ENCODE data around the gene SIRPA.

Gene SIRPA

DNA sequence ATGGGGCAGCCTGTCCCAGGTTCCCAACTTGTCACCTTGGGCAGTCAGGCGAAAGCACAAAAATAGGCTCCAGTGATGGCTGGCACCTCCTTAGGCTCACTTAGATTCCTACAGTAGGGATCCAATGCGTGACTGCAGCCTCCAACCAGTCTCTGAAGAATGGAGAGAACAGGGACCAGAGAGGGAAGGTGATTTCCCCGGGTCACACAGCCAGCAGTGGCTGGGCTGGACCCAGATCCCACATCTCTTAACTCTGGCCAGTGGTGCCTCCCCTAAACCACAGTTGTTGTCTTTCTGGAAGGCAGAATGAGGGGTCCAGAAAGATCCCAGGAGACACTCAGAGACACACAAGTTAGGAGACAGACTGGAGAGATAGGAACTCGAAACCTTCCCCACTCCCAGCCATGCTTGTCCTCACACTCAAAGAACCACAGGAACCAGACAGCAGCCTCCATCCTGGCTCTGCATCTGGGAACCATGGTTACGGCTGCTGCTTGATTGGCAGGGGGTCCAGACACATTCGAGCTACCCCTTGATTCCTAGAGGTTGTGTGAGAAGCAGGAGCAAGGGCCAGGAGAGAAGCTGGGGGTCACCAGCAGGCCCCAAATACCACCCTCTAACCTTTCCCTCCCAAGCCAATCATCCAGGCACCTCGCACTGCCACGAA lies 33.1 kb upstream of the SIRPA start:
- no peak overlapping the region for H3K4me3 ChIP-seq (ENCODE audit: low read depth in 1 of 2, low read length in 1 of 2)
- H3K9me3 ChIP-seq: no peaks in the 10 kb centered on the region
- TF ChIP-seq, protein P1, sequence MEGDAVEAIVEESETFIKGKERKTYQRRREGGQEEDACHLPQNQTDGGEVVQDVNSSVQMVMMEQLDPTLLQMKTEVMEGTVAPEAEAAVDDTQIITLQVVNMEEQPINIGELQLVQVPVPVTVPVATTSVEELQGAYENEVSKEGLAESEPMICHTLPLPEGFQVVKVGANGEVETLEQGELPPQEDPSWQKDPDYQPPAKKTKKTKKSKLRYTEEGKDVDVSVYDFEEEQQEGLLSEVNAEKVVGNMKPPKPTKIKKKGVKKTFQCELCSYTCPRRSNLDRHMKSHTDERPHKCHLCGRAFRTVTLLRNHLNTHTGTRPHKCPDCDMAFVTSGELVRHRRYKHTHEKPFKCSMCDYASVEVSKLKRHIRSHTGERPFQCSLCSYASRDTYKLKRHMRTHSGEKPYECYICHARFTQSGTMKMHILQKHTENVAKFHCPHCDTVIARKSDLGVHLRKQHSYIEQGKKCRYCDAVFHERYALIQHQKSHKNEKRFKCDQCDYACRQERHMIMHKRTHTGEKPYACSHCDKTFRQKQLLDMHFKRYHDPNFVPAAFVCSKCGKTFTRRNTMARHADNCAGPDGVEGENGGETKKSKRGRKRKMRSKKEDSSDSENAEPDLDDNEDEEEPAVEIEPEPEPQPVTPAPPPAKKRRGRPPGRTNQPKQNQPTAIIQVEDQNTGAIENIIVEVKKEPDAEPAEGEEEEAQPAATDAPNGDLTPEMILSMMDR (IDR thresholded peaks at IDR 0.05): no peak
- H3K36me3 ChIP-seq: peaks cover 40% of the 10 kb centered on the region
- no peaks in the 10 kb centered on the region for H3K27me3 ChIP-seq
- H3K27ac ChIP-seq: peak overlapping the region; percentile 70
- peaks cover 53 to 55% of the 10 kb centered on the region in 2 experiments for H3K4me1 ChIP-seq (ENCODE audit: control insufficient read depth in 1 of 2, insufficient read depth in 1 of 2, low read depth in 1 of 2, low read length in 1 of 2)

DNA sequence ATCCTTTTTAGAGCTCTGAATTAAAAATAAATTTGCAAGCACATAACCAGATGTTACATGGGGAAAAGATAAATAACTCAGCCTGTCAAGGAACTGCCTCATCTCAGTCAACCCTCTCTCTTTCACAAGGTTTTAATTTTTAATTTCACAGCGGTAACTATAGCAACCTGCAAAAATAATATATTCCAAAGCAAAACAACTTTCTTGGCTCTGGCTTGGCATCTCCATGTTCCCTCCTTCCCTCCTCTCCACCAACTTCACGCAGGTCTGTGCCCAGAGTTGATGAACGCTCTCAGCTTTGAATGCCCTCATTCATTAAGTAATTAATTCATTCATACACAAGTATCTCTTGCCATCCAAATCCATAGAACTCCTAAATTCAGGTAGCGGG lies 32.5 kb upstream of the SIRPA start:
- H3K27ac ChIP-seq: no peak overlapping the region
- no peak overlapping the region for H3K4me3 ChIP-seq (ENCODE audit: low read depth in 1 of 2, low read length in 1 of 2)
- peaks cover 53 to 55% of the 10 kb centered on the region in 2 experiments for H3K4me1 ChIP-seq (ENCODE audit: control insufficient read depth in 1 of 2, insufficient read depth in 1 of 2, low read depth in 1 of 2, low read length in 1 of 2)
- no peaks in the 10 kb centered on the region for H3K27me3 ChIP-seq
- H3K9me3 ChIP-seq: no peaks in the 10 kb centered on the region
- peaks cover 45% of the 10 kb centered on the region for H3K36me3 ChIP-seq
- TF ChIP-seq, protein P1 (IDR thresholded peaks at IDR 0.05): no peak

DNA sequence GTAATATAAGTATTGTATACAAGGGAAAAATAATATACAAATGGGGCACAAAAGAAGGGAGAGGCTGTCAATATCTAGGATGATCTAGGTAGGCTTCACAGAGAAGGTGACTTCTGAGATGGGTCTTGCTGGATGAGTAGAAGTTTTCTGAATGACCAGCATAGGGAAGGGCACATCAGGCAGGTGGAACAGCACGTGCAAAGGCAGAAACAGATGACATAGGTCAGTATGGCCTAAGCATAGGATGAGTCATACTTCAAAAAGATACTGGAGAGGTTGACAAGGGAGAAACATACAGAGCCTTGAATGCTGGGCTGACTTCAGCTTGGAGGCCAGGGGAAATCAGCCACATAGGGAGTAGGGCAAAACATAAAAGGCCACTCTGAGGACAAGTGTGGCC lies 31.9 kb upstream of the SIRPA start:
- Histone ChIP-seq H3K36me3 (peaks cover 45% of the 10 kb centered on the region), H3K27me3 (no peaks in the 10 kb centered on the region), H3K4me3 (ENCODE audit: low read depth in 1 of 2, low read length in 1 of 2) (no peak overlapping the region), H3K4me1 (ENCODE audit: control insufficient read depth in 1 of 2, insufficient read depth in 1 of 2, low read depth in 1 of 2, low read length in 1 of 2) (peaks cover 52 to 55% of the 10 kb centered on the region in 2 experiments), H3K27ac (no peak overlapping the region), H3K9me3 (no peaks in the 10 kb centered on the region)
- TF ChIP-seq, protein P1 (IDR thresholded peaks at IDR 0.05): no peak

DNA sequence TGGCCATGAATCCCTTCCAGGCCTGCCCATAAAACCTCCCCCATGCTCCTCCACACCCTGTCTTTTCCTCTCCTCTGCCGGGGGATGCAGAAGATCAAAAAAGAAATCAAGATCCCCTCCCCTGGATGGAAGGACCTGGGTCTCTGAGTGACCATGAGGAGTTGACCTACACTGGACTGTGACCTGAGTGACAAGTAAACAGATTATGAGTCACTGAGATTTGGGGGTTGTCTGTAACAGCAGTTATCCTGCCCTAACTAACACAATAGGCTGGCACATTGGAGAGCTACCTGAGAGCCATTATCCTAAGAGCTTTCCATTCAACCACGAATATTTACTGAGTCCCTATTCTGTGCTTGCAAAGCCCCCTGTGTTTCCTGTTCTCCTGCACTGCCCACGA lies 28.4 kb upstream of the SIRPA start:
- peaks cover 45% of the 10 kb centered on the region for H3K36me3 ChIP-seq
- H3K4me3 ChIP-seq (ENCODE audit: low read depth in 1 of 2, low read length in 1 of 2): no peak overlapping the region
- H3K27ac ChIP-seq: peak overlapping the region; percentile 70
- peaks cover 55 to 56% of the 10 kb centered on the region in 2 experiments for H3K4me1 ChIP-seq (ENCODE audit: control insufficient read depth in 1 of 2, insufficient read depth in 1 of 2, low read depth in 1 of 2, low read length in 1 of 2)
- H3K27me3 ChIP-seq: no peaks in the 10 kb centered on the region
- no peaks in the 10 kb centered on the region for H3K9me3 ChIP-seq
- TF ChIP-seq, protein P1 (IDR thresholded peaks at IDR 0.05): no peak

DNA sequence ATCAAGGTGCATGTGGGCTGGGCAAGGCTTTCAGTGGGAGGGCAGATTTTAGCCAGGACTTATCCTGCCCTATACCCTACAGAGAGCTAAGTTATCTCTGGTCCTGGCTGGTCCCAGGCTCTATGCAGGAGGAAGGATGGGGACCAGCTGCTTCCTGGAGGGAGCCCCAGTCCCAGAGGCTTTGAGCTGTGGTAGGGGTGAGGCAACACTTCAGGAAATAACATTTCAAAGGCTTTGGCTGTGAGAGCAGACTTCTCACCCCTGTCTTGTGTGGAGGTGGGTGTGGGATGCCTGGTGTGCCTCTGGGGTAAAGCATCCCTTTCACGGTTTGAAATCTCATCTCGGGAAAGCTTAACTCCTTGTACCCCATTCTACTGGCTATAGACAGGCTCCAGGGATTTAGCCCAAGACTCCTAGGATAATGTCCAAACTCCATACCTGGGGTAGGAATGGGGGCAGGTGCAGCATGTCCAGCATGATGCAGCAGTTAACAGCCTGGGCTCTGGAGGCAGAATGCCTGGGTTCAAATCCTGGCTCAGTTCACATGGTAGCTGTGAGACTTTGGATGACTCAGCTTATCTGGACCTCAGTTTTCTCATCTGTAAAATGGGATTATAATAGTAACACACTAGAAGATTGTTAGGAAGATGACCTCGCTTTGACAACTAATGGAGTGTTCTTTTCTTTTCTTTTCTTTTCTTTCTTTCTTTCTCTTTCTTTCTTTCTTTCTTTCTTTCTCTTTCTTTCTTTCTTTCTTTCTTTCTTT lies 27.5 kb upstream of the SIRPA start:
- Histone ChIP-seq H3K4me1 (ENCODE audit: control insufficient read depth in 1 of 2, insufficient read depth in 1 of 2, low read depth in 1 of 2, low read length in 1 of 2) (peaks cover 59 to 60% of the 10 kb centered on the region in 2 experiments), H3K4me3 (ENCODE audit: low read depth in 1 of 2, low read length in 1 of 2) (no peak overlapping the region), H3K27ac (peak overlapping the region; percentile 70), H3K9me3 (no peaks in the 10 kb centered on the region), H3K36me3 (peaks cover 45% of the 10 kb centered on the region), H3K27me3 (no peaks in the 10 kb centered on the region)
- TF ChIP-seq, protein P1 (IDR thresholded peaks at IDR 0.05): no peak

Data from neutrophil (primary cell).